DMS 273 (cell line): ENCODE measurements around the gene CACNA2D3.
"Not testable (repeated sequence)": the region's sequence is repeated elsewhere in the genome, so short reads cannot be mapped to it uniquely, and the experiment has no call there.

Source experiments
- DNase-seq: peaks from one replicate; lab custom pipeline; 2025; ENCODE audit not compliant: unreplicated experiment; lab: John Stamatoyannopoulos, UW

Gene CACNA2D3

DNA sequence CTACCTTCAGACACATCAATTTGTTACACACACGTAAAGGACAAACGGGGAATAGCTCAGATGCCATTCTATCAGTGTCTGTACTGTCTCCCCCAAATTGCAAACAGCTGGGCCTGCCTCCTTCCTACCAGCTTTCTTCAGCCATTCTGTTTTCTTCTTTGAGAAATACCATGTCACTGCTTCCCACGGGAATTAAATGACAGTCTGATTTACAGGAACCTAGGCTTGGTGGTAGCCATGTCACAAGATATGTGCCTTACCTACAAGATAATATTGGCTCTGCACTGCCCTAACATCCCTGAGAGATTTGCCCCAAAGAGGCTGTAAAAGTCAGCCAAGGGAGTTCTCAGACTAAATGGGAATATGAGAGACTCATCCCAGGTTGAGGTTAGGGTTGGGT lies 497.2 kb downstream of the CACNA2D3 start:
- DNase-seq: no peak

DNA sequence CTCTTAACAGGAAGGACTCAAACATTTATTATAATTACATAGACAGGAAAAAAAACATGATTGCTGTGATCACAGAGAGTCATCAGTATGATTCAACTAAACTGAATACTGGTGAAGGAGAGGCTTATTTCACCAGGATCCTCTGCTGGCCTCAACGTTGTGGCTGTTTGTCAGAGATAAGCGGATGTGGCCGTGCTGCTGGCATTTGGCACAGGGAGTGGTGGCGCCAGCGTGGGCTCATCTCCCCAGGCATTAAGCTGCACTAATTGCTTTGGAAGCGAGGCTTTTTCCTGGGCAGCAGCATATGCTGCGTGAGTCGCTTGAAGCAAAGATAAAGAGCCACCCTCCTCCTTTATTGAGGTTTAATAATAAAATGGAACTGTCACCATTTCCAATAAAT lies 498.8 kb downstream of the CACNA2D3 start:
- peak; percentile 60 for DNase-seq

DNA sequence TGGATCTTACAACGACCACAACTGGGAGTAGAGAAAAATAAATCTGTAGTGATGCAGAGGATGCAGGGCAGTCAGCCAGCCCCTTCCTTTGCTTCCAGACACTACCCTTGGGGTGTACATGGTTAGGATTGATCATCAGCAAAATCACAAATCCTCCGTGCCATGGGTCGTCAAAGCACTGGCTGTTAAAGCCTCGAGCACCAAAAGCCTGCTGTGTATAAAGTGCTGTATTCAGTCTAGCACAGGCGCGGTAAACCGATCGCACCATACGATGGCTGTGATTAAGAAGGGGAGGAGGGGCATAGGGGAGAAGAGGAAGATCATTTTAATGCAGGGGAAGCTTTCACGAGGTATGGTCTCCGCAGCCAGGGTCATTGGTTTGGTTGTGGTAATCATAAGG lies 500.3 kb downstream of the CACNA2D3 start:
- no peak for DNase-seq

DNA sequence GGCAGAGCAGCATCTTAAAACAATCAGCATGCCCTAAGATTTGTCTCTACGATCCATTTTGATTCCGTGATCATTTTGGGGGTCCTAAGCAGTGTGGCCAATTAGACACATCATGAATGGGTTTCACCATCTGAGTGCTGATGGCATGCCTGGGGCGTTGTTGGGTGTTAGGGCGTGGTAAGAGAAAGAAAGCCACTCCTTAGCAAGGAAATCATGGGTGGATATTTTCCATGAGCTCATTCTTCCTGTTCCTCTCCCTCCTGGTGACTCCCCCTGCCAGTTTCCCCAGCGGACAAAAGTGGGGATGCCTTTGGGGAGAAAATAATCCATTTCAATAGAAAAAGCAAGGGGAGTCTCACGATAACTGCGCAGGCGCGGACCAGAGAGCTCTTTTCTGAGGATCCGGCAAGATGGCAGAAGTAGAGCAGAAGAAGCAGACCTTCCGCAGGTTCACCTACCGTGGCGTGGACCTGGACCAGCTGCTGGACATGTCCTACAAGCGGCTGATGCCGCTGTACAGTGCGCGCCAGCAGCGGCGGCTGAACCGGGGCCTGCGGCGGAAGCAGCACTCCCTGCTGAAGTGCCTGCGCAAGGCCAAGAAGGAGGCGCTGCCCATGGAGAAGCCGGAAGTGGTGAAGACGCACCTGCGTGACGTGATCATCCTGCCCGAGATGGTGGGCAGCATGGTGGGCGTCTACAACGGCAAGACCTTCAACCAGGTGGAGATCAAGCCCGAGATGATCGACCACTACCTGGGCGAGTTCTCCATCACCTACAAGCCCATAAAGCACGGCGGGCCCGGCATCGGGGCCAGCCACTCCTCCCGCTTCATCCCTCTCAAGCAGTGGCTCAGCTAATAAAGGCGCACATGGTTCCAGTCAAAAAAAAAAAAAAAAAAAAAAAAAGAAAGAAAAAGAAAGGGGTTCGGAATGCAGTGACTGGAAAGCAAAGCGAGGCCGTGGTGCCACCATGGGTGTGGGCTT lies 503.7 kb downstream of the CACNA2D3 start:
- no peak for DNase-seq

DNA sequence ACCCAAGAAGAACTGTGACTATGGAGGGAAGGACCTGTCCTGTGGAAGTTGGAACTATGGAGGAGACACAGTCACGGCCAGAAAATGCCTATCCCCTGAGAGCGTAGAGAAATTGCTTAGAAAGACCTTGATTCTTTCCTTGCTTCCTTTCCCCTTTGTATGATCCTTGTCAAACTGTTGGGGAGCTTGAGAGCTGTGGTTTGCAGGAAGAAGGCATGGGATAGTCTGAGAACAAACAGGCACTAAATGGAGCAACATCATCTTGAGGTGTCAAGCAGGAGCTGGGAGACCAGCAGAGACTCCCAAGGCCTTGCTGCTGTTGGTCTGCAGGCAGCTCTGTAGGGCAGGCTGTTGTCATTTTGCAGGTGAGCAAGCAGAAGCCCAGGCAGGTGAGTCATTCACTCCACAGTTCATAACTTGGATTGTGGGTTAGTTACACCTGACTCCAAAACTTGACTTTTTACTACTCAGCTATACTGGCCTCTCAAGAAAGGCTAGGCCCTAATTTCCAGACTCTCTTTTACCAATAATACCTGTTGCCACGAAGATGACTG lies 506.6 kb downstream of the CACNA2D3 start:
- no peak for DNase-seq

DNA sequence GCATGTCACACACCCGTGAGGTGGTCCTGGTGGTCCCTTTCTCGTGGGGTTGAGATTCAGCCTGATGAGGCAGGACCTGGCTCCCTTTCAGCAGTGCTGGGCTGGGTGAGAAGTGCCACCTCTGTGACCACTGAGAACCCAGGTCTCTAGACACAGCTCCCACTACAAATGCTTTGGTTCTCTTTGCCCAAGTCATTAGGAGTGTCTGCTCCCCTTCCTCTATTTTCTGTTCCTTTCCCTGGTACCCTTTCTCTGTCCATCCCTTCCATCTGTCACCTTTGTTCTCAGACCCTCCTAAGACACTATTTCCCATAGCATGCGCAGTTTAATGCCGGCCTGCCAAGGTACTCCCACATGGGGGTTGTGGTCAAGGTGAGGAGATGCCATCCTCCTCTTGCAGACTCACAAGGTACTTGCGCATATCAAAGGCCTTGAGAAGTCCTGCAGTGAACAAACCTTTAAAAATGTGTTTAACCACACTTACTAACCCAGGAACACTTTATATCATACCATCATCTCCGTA lies 507.8 kb downstream of the CACNA2D3 start:
- DNase-seq: no peak

DNA sequence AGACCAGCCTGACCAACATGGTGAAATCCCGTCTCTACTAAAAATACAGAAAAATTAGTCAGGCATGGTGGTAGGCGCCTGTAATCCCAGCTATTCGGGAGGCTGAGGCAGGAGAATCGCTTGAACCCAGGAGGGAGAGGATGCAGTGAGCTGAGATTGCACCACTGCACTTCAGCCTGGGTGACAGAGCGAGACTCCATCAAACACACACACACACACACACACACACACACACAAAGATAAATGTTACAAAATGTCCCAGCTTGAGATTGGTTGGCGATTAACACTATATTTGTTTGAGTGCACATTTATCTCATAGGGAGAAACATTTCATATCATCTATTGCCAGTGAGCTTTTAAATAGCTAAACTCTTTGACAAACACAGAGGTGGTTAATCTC lies 508.6 kb downstream of the CACNA2D3 start:
- DNase-seq: not testable (repeated sequence)

DNA sequence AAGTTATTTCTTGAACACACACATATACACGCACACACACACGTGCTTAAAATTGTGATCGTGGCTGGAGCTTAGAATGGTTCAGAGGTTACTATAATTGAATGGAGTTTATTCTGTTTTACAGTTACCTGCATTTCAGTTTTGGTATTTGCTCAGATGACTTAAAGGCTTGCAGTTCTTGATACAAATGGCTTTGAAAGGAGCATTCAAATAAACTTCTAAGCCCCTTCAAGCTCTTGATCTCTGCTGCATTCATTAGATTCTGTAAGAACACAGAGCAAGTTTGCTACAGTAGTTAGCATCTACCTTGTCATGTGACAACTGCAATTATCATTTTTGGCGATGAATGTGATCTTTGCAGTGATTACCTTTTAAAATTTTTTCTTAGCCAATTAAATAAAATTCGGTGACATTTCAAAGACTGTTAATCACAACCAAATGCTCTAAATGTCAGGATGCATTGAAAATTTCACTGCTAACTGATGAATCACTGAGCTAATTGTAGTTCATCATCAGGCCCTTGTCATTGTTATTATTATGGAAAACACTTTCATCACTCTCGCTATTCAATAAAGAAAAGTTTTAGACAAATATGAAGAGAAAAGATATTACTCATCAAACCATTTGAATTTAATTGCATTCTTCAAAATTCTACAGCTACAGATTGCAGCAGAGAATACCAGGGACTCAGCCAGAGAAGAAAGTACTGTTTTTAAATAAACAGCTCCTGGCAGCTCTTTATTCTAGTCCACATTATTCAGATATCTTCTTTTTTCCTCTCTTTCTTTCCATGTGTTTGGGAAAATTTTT lies 509.4 kb downstream of the CACNA2D3 start:
- no peak for DNase-seq

DNA sequence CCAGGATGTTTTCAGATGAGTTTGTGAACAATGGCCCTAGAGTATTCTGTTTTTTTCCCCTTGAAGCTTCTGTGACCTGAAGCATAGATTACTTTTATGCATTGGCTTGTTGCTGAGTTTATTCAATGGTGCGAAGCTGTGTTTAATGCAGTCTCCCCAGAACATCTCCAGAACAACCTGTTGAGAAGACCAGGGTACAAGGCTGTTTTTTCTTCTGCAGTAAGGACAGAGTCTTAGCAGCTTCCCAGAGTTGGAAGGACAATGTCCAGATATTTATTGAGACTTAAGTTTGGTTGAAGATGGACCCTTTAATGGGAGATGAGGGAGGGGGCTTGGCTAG lies 509.9 kb downstream of the CACNA2D3 start:
- DNase-seq: no peak

DNA sequence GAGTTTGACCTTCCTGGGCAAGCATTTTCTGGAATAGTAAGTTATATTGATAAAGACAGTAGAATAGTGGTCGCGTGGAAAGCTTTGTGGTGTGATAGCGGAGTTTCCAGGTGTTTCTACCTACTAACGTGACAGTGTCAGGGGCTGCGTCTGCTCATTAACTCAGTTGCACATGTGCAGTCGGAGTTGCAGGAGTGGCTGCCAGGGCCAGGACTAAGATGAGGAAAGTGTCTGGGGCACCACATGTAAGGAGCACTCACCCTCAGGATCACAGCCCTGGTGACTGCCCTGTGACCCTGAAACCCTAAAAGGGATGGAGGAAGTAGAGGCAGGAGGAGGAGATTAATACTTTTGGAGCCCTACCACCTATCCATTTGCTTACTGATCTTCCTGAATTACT lies 510.5 kb downstream of the CACNA2D3 start:
- DNase-seq: no peak

DNA sequence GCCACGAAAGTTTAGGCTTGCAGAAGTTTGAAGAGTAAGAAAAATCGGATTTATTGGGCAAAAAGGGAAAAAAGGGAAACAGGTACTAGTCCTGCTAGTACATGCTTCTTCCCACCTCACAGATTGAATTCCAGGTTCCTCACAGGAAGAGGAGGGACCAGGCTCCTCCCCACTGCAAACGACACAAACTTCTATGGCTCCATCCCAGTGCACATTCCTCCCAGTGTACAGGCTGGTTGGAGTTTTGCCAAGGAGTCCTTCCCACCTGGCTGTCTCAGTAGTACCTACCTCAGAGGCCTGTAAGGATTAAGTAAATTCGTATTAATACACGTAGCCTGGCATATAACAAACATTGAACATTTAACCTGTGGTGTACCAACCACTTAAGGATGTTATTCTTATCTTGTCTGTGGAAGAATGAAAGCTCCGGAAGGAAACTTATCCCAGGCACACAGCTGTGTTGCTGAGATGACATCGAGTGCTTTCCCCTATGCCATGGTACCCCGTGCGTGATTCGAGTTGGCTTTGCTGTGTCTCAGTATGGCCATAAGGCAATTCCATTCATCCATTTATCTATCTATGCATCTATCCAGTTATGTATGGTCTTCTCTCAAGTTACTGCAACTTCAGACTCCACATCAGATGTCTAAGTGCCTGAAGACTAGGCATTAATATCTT lies 511.2 kb downstream of the CACNA2D3 start:
- DNase-seq: no peak

DNA sequence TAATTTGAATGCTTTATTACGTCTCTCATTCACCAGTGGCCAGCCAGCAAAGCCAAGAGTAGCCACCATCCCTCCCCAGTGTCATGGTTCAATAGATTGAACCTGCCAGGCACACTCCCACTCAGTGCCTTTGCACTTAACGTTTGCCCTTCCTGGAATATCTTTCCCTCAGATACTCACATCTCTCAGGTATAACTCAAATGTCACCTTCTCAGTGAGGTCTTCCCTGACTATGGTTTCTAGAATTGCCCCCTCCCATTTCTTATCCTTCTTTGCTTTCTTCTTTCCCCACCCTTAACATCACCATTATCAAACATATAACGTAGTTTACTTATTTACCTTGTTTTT lies 511.7 kb downstream of the CACNA2D3 start:
- no peak for DNase-seq

DNA sequence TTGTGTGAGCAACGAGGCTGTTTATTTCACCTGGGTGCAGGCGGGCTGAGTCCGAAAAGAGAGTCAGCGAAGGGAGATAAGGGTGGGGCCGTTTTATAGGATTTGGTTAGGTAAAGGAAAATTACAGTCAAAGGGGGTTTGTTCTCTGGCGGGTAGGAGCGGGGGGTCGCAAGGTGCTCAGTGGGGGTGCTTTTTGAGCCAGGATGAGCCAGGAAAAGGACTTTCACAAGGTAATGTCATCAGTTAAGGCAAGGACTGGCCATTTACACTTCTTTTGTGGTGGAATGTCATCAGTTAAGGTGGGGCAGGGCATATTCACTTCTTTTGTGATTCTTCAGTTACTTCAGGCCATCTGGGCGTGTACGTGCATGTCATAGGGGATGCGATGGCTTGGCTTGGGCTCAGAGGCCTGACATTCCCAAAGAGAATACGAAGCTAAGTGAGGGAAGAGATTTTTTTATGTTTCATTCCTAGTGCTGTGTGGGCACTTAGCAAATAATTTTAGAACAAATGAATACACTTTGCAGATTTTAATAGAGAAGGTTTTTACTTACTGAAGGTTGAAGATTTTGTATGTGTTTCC lies 517.5 kb downstream of the CACNA2D3 start:
- not testable (repeated sequence) for DNase-seq

DNA sequence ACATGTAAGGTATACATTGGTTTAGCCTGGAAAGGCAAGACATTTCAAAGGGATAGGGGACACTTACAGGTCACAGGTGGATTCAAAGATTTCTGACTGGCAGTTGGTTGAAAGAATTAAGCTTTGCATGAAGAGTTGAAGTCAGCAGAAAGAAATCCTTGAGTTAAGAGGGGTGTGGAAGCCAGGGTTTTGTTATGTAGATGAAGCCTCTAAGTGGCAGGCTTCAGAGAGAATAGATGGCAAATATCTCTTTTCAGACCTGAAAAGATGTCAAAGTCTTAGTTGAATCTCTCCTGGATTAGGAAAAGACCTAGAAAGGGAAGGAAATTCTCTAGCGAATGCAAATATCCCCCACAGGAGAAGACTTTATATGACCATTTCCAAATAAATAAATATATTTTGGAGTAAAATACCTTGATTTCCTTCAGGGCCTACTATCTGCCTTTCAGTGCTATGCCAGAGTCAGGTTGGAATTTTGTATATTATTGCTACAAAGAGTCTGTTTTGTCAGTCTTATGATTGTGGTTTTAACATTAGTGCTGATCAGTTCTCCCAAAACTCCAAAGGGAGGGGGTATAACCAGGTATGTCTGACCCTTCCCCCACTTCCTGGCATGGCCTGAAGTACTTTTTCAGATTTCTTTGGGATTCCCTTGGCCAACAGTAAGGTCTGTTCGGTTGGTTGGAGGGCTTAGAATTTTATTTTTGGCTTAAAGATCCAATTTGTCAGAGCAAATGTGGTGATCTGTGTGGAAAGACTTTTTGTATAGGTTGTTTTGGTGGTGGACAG lies 519.1 kb downstream of the CACNA2D3 start:
- DNase-seq: no peak

DNA sequence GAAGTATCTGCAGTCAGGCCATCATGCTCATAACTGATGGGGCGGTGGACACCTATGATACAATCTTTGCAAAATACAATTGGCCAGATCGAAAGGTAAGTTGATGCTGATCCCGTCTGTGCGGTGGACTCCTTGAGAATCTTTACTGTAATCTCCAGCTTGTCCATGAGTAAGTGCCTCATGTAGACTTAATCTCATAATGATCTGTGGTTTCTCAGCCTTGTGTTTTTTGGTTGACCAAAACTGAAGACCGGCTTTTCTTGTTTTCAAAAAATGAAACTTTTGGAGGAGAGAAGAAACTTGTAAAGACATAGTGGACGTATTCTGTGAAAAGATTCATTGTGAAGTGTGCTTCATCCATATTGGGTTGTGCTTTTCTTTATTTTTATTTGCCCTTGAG lies 519.8 kb downstream of the CACNA2D3 start:
- DNase-seq: no peak

DNA sequence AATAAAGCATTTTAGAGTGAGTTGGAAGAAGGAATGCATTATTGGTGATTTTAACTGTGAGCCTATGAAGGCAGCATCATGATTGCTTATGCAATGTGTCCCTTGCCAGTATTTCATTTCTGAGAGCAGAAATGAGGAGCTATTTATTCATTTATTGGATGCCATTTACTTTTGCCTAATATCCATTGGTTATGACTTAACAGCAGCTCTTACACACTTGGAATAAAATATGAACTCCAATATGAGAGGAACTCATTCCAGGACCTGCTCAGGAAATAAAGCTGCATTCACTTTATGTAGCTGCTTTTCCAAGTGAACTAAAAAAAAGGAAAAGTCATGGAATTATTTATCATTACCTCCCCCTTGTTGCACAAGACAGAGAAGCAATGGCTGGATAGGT lies 525.4 kb downstream of the CACNA2D3 start:
- DNase-seq: no peak

DNA sequence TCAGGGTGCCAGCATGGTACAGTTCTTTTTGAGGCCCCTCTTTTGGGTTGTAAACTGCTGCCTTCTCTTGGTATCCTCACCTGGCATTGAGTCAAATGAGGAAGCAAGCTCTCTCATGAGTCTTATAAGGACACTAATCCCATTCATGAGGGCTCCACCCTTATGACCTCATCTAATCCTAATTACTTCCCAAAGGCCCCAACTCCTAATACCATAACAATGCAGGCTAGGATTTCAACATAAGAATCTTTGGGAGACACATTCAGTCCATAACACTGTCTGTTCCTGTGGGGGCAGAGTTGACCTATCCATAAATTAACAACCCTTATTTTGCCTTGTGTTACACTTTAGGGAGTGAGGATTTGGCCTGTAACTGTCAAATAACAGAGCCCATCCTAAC lies 527.2 kb downstream of the CACNA2D3 start:
- no peak for DNase-seq

DNA sequence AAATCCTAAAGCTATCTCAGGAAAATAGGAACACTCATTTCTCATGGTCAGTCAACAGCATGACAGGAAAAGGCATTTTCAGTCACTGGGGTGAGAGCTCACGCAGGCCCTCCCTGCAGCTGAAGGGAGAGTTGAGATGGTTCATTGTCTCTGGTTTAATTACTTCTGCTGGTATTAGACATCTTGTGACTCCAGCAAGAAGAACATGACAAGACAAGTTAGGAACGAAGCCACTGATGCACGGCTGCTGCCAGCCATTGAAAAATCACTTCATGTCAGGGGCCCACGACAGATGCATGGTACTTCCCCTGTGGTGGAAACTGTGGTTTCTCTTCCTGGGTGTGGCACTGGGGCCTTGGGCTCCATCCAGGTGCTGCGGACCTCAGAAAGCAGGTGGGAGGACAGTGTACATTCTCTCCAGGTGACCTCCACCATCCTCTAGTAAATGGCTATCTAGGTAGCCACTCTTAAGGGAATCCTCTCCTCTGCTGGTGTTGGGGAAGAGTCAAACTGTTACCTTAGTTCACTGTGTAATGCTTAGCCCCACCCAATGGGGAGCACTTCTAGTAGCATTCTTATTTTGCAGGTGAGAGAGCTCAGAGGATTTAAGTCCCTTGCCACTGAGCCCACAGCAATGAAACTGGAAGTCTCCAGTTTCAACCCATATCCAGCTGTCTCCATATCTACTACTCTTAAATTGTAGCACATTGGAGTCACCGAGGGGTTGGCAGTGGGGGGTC lies 531.3 kb downstream of the CACNA2D3 start:
- DNase-seq: no peak

DNA sequence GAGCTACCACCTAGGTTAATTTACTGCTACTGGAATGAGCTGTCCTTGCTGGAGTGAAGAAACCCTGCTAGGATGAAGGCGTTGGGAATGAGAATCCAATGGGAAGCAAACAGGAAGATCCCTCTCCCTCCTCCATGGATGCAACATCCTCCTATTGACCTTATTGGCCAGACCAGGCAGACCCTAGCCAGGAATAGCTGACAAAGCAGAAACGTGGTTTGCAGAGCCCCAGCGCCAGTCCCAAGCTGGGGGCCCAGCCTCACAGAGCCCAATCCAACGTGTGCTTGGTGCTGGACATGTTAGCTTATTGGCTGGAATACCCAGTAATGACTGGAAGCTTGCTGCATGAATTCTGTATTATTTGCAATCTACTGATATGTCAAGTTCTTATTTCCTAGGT lies 532.4 kb downstream of the CACNA2D3 start:
- DNase-seq: no peak
